Subcutaneous adipose tissue (tissue), 4 donors: ENCODE results near the gene MTMR3. TPM values are rescaled to one million over a fixed set of nuclear protein-coding genes. Genes with fewer than 3 reads are reported as not detected.

Experiments used
- total RNA-seq, 4 donors: library from RNA; depleted of rRNA; stranded (reverse); fragments of >200 nt; gene quantifications; one replicate each; pipeline ENCODE4 v1.1.0, GENCODE V29; 2016
- TF ChIP-seq, protein P1 (sequence below): fragments of 450-650 bp; IDR thresholded peaks from one replicate; pipeline ENCODE4 v1.5.1; 2016; ENCODE audit warnings: low read depth, mild to moderate bottlenecking, control low read depth, antibody characterized with exemption, moderate library complexity

MTMR3 gene
- total RNA-seq, 4 donors from 2014 or later = 46.6 to 78.6 (median 61.7) TPM

DNA sequence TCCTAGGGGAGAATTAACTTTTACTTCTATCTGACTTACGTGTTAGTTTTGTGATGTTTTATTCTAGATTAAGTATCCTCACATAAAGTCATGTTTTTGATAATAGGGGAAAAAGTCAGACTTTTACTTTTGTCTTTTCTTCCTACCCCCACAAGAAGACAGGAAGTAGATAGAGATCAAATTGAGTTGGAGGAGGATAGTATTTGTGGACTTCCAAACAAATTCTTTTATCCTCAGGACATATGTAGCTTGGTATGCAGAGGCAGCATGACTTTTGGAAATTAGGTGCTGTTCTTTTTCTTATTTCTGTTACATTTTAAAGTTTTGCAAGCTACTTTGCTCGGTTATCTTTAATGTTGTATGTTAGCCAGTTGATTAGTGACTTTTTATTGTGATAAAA is 61.4 kb downstream of the MTMR3 start:
- TF ChIP-seq, protein P1, sequence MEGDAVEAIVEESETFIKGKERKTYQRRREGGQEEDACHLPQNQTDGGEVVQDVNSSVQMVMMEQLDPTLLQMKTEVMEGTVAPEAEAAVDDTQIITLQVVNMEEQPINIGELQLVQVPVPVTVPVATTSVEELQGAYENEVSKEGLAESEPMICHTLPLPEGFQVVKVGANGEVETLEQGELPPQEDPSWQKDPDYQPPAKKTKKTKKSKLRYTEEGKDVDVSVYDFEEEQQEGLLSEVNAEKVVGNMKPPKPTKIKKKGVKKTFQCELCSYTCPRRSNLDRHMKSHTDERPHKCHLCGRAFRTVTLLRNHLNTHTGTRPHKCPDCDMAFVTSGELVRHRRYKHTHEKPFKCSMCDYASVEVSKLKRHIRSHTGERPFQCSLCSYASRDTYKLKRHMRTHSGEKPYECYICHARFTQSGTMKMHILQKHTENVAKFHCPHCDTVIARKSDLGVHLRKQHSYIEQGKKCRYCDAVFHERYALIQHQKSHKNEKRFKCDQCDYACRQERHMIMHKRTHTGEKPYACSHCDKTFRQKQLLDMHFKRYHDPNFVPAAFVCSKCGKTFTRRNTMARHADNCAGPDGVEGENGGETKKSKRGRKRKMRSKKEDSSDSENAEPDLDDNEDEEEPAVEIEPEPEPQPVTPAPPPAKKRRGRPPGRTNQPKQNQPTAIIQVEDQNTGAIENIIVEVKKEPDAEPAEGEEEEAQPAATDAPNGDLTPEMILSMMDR = no peak

- TF ChIP-seq, protein P1 = no peak
Observed at GRCh38 chr22:29945435-29945834, 62.5 kb downstream of the MTMR3 start.

- TF ChIP-seq, protein P1 = no peak
Observed at GRCh38 chr22:29946220-29946619, 63.2 kb downstream of the MTMR3 start.

GRCh38 chr22:29947410-29948384 is 64.7 kb downstream of the MTMR3 start:
- TF ChIP-seq, protein P1 = no peak

DNA sequence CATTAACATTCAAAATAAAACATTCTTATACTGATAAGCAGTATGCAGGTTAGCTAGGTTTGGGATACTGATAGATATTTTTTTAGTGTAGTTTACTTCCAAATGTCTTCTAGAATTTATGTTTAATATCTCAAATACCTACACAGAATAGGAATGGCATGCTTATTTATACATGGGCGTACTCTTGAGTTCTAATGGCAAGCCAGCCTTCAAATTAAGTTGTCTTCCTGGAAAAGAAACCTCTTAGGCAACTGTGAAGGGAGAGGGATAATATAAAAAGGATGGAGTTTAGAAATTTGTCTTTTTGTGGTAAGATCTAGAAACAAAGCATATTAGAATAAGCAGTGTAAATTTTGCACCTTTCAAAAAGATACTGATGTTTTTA is 65.4 kb downstream of the MTMR3 start:
- TF ChIP-seq, protein P1 = no peak

GRCh38 chr22:29949872-29950271 is 66.9 kb downstream of the MTMR3 start:
- TF ChIP-seq, protein P1 = no peak

DNA sequence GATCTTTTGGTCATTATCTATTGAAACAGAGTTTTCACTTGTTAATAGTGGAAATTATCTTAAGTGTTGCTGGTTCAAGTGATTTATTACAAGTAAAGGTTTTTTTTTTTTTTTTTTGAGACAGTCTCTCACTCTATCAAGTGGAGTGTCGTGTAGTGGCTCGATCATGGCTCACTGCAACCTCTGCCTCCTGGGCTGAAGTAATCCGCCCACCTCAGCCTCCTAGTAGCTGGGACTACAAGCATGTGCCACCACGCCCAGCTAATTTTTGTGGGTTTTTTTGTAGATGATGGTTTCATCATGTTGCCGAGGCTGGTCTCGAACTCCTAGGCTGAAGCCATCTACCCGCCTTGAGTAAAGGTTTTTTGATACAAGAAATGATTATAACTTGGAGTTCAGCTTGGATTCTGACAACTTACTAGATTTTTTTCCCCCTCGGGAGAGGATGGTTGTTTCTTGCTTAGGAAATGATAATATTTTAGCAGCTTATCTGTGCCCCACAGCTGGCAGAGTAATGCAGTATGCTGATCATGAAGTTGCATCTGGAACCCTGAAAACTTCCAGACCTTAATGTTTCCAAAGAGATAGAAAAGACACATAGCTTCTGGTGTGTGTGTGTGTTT is 68.9 kb downstream of the MTMR3 start:
- TF ChIP-seq, protein P1 = no peak
